ENCODE data around the gene SFXN5.

SFXN5 gene

GRCh38 chr2:73083886-73084800, 12.6 kb upstream of the SFXN5 start:
- H3K36me3 ChIP-seq (ENCODE audit: insufficient read depth, low read length): peaks cover 21% of the 10 kb centered on the region
- H3K27me3 ChIP-seq (ENCODE audit: control insufficient read depth in 1 of 2, insufficient read depth in 2 of 2, low read length in 2 of 2): no peaks in the 10 kb centered on the region
- H3K4me1 ChIP-seq (ENCODE audit: insufficient read depth, low read length): peaks cover 9% of the 10 kb centered on the region
- H3K27ac ChIP-seq (ENCODE audit: low read depth, low read length): no peak overlapping the region
- H3K9me3 ChIP-seq (ENCODE audit: low read length): no peaks in the 10 kb centered on the region
- no peak overlapping the region for H3K4me3 ChIP-seq (ENCODE audit: low read depth in 1 of 2, low read length in 2 of 2)
- no peak overlapping the region for H3K9ac ChIP-seq (ENCODE audit: low read length)

- H3K9ac ChIP-seq (ENCODE audit: low read length): no peak overlapping the region
- H3K9me3 ChIP-seq (ENCODE audit: low read length): no peaks in the 10 kb centered on the region
- H3K27ac ChIP-seq (ENCODE audit: low read depth, low read length): no peak overlapping the region
- H3K4me3 ChIP-seq (ENCODE audit: low read depth in 1 of 2, low read length in 2 of 2): no peak overlapping the region
- peaks cover 21% of the 10 kb centered on the region for H3K36me3 ChIP-seq (ENCODE audit: insufficient read depth, low read length)
- H3K4me1 ChIP-seq (ENCODE audit: insufficient read depth, low read length): peaks cover 5% of the 10 kb centered on the region
- H3K27me3 ChIP-seq (ENCODE audit: control insufficient read depth in 1 of 2, insufficient read depth in 2 of 2, low read length in 2 of 2): no peaks in the 10 kb centered on the region
Observed at GRCh38 chr2:73082523-73083410, 11.3 kb upstream of the SFXN5 start.

GRCh38 chr2:73081181-73081671, 9.7 kb upstream of the SFXN5 start:
- no peak overlapping the region for H3K27ac ChIP-seq (ENCODE audit: low read depth, low read length)
- no peaks in the 10 kb centered on the region for H3K27me3 ChIP-seq (ENCODE audit: control insufficient read depth in 1 of 2, insufficient read depth in 2 of 2, low read length in 2 of 2)
- H3K9ac ChIP-seq (ENCODE audit: low read length): no peak overlapping the region
- no peaks in the 10 kb centered on the region for H3K4me1 ChIP-seq (ENCODE audit: insufficient read depth, low read length)
- H3K4me3 ChIP-seq (ENCODE audit: low read depth in 1 of 2, low read length in 2 of 2): no peak overlapping the region
- no peaks in the 10 kb centered on the region for H3K9me3 ChIP-seq (ENCODE audit: low read length)
- H3K36me3 ChIP-seq (ENCODE audit: insufficient read depth, low read length): peaks cover 10% of the 10 kb centered on the region

GRCh38 chr2:73080321-73081131, 9.0 kb upstream of the SFXN5 start:
- Histone ChIP-seq H3K27me3 (ENCODE audit: control insufficient read depth in 1 of 2, insufficient read depth in 2 of 2, low read length in 2 of 2) (no peaks in the 10 kb centered on the region), H3K9ac (ENCODE audit: low read length) (no peak overlapping the region), H3K36me3 (ENCODE audit: insufficient read depth, low read length) (peaks cover 10% of the 10 kb centered on the region), H3K9me3 (ENCODE audit: low read length) (no peaks in the 10 kb centered on the region), H3K27ac (ENCODE audit: low read depth, low read length) (no peak overlapping the region), H3K4me1 (ENCODE audit: insufficient read depth, low read length) (no peaks in the 10 kb centered on the region), H3K4me3 (ENCODE audit: low read depth in 1 of 2, low read length in 2 of 2) (no peak overlapping the region)

- Histone ChIP-seq H3K36me3 (ENCODE audit: insufficient read depth, low read length) (peaks cover 19% of the 10 kb centered on the region), H3K9me3 (ENCODE audit: low read length) (no peaks in the 10 kb centered on the region), H3K9ac (ENCODE audit: low read length) (no peak overlapping the region), H3K27ac (ENCODE audit: low read depth, low read length) (no peak overlapping the region), H3K4me3 (ENCODE audit: low read depth in 1 of 2, low read length in 2 of 2) (no peak overlapping the region), H3K27me3 (ENCODE audit: control insufficient read depth in 1 of 2, insufficient read depth in 2 of 2, low read length in 2 of 2) (no peaks in the 10 kb centered on the region), H3K4me1 (ENCODE audit: insufficient read depth, low read length) (no peaks in the 10 kb centered on the region)
Observed at GRCh38 chr2:73079636-73080035, 8.1 kb upstream of the SFXN5 start.

- Histone ChIP-seq H3K36me3 (ENCODE audit: insufficient read depth, low read length) (peaks cover 20% of the 10 kb centered on the region), H3K27ac (ENCODE audit: low read depth, low read length) (no peak overlapping the region), H3K27me3 (ENCODE audit: control insufficient read depth in 1 of 2, insufficient read depth in 2 of 2, low read length in 2 of 2) (no peaks in the 10 kb centered on the region), H3K4me3 (ENCODE audit: low read depth in 1 of 2, low read length in 2 of 2) (no peak overlapping the region), H3K9me3 (ENCODE audit: low read length) (no peaks in the 10 kb centered on the region), H3K4me1 (ENCODE audit: insufficient read depth, low read length) (no peaks in the 10 kb centered on the region), H3K9ac (ENCODE audit: low read length) (no peak overlapping the region)
Observed at GRCh38 chr2:73078457-73079411, 7.2 kb upstream of the SFXN5 start.

- no peaks in the 10 kb centered on the region for H3K9me3 ChIP-seq (ENCODE audit: low read length)
- no peak overlapping the region for H3K4me3 ChIP-seq (ENCODE audit: low read depth in 1 of 2, low read length in 2 of 2)
- H3K36me3 ChIP-seq (ENCODE audit: insufficient read depth, low read length): peaks cover 16% of the 10 kb centered on the region
- H3K27ac ChIP-seq (ENCODE audit: low read depth, low read length): no peak overlapping the region
- H3K9ac ChIP-seq (ENCODE audit: low read length): no peak overlapping the region
- no peaks in the 10 kb centered on the region for H3K27me3 ChIP-seq (ENCODE audit: control insufficient read depth in 1 of 2, insufficient read depth in 2 of 2, low read length in 2 of 2)
- H3K4me1 ChIP-seq (ENCODE audit: insufficient read depth, low read length): no peaks in the 10 kb centered on the region
Observed at GRCh38 chr2:73077424-73077795, 5.9 kb upstream of the SFXN5 start.

GRCh38 chr2:73076701-73077423, 5.3 kb upstream of the SFXN5 start:
- H3K36me3 ChIP-seq (ENCODE audit: insufficient read depth, low read length): peaks cover 14% of the 10 kb centered on the region
- peaks cover 5% of the 10 kb centered on the region for H3K4me1 ChIP-seq (ENCODE audit: insufficient read depth, low read length)
- no peak overlapping the region for H3K27ac ChIP-seq (ENCODE audit: low read depth, low read length)
- no peak overlapping the region for H3K4me3 ChIP-seq (ENCODE audit: low read depth in 1 of 2, low read length in 2 of 2)
- H3K27me3 ChIP-seq (ENCODE audit: control insufficient read depth in 1 of 2, insufficient read depth in 2 of 2, low read length in 2 of 2): no peaks in the 10 kb centered on the region
- no peak overlapping the region for H3K9ac ChIP-seq (ENCODE audit: low read length)
- no peaks in the 10 kb centered on the region for H3K9me3 ChIP-seq (ENCODE audit: low read length)

- no peaks in the 10 kb centered on the region for H3K27me3 ChIP-seq (ENCODE audit: control insufficient read depth in 1 of 2, insufficient read depth in 2 of 2, low read length in 2 of 2)
Observed at GRCh38 chr2:73075477-73076373, 4.2 kb upstream of the SFXN5 start.

More at GRCh38 chr2:73075477-73076373, 4.2 kb upstream of the SFXN5 start:
- Histone ChIP-seq H3K4me1 (ENCODE audit: insufficient read depth, low read length) (peaks cover 5% of the 10 kb centered on the region), H3K4me3 (ENCODE audit: low read depth in 1 of 2, low read length in 2 of 2) (no peak overlapping the region), H3K36me3 (ENCODE audit: insufficient read depth, low read length) (peaks cover 14% of the 10 kb centered on the region), H3K27ac (ENCODE audit: low read depth, low read length) (no peak overlapping the region), H3K9ac (ENCODE audit: low read length) (no peak overlapping the region), H3K9me3 (ENCODE audit: low read length) (no peaks in the 10 kb centered on the region)
